Brain pericyte (primary cell): ENCODE results near the gene PATJ.
"Not testable (repeated sequence)": the region's sequence is repeated elsewhere in the genome, so short reads cannot be mapped to it uniquely, and the experiment has no call there.

ENCODE experiments used
- DNase-seq: peaks from one replicate; pipeline ENCODE4 v3.0.0-alpha.2; 2012; ENCODE audit warnings: low read depth, low spot score

PATJ gene

DNA sequence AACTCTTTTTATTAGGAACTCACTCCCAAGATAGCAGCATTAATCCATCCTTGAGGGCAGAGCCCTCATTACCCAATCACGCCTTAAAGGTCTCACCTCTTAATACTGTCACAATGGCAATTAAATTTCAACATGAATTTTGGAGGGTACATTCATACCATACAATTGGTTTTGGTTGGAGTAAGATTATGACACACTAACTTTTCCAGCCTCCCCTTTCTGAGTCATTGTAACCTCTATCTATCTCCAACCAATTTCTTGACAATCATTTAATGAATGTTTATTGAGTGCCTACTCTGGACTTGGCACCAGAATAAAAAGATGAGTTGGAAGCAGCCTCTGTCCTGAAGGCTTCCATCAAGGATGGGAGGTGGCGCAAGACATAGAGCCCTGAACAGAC, 358.2 kb downstream of the PATJ start:
- no peak for DNase-seq

DNA sequence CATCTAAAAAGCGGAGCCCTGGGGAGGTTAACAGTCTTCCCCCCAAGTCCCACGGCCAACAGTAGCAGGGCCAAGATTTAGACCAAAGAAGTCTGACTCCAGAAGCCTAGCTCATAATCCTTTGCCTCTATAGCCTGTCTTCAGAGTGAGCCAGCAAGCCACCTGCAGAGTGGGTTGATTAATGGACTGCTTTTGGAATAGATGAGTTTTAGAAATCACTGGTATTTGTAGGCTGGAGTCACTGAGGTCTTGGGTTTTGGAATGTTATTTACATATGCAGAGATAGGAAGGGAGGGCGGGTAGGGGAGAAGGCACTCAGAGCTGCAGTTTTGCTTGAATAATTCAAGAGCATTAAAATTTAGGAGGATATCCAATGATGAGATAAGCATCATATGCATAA, 361.6 kb downstream of the PATJ start:
- DNase-seq, result no peak

DNA sequence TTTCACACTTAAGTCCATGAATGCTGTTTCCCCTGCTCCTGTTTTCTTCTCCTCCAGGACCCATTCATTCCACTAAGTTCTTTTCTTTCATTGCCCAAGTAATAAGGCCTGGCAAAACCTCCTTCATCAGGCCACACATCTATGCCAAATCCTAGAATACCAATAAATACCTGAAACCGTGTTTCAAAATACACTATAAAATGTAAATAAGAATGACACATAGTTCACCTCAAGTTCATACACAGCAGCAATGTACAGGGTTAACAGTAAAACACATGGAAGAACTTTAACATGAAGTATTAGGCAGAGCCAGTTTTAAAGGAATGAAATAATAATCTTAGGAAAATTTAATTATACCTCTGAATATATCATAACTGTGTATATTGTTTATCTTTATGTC, 365.6 kb downstream of the PATJ start:
- no peak for DNase-seq

DNA sequence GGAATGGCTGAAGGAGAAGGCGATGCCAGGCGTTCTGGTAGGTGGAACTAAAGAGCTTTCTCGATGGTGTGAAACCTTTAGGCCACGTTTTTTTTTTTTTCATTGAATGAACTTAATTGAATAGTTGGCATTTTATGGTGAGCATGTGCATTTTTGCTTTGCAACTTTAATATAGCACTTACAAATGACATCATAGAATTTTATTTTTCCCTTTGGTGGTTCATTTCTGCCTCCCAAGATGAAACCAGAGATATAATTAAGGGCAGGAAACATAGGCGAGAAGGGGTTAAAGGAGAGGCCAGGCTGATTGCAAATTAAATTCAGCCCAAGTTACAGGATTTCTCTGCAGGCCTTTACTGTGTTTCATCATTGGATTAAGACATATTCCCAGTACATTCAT, 366.8 kb downstream of the PATJ start:
- DNase-seq, result no peak

DNA sequence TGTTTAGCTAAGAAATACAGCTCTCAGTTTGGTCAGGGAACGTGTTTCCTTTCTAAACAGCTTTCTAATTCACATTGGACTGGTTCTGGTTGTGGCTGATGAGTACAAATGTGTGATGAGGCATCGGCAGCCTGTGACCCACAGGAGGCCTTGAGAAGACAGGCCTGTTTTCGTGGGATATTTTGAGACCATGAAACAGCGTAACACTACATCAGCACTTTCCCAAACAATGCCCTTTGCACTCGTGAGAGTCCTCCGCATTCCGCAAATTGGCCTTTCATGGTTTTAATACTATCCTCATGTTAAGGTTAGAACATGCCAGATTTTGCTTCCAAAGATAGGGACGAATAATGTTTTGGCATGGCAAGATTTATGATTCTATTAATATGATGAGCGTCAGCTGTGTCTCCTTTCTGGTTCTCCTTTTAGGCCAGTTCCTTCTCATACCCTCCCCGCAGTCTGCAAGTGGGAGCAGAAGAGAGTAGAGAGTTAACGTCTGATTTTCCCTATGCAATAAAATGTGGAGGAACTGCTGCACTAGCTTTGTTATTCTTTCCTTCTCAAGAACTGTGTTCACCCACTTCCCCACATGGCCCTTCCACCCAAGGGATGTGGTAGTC, 368.0 kb downstream of the PATJ start:
- DNase-seq, result peak; percentile 24

DNA sequence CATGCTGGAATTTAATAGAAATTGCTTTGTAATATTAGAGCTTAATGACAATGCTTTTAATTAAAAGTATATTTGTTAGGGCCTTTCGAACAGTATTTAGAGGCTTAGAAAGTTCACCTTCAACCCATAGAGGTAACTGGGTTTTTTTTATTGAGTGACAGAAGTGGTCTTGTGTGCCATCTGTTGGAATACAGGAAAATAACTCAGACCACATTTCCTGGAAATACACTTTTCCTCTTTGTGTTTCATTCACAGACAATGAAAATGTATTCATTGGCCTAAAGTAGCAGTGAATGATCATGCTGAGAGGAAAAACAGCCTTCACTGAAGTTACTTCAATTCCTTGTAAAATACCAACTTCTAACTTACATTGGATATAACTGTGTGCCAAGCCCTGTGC, 368.8 kb downstream of the PATJ start:
- DNase-seq, result no peak

DNA sequence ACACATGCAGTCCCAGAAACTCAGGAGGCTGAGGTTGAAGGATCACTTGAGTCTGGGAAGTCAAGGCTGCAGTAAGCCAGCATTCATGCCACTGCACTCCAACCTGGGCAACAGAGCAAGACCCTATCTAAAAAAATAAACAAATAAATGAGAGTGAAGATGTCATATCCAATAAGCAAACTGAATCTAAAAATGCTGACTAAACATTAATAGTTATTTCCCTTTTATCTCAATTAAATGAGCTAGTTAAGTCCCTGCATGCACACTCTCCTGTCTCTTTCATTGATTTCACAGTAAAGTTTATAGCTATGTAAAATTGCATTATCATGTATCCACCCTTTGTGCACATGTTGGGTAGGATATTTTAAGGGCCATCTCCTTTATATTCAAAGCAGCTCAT, 371.2 kb downstream of the PATJ start:
- no peak for DNase-seq

- no peak for DNase-seq
These were observed 374.9 kb downstream of the PATJ start for GRCh38 chr1:62117018-62117750.

- no peak for DNase-seq
These were observed 384.5 kb downstream of the PATJ start for GRCh38 chr1:62126579-62127290.

DNA sequence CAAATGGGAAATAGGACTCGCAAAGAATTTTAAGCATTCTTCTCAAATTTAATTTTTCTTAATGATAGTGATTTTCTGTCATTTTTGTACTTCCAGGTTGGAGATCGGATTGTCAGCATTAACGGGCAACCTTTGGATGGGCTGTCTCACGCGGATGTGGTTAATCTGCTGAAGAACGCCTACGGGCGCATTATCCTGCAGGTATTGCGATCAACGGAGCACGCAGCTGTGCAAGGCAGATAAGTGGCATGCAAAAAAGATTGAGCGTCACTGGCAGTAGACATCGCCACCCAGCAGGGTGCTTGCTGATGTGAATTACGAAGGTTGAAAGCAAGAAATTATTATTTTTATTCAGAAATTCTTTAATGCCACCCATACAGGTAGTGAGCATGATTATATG, 386.5 kb downstream of the PATJ start:
- DNase-seq, result no peak

- DNase-seq, result no peak
These were observed 388.9 kb downstream of the PATJ start for GRCh38 chr1:62131093-62131725.

DNA sequence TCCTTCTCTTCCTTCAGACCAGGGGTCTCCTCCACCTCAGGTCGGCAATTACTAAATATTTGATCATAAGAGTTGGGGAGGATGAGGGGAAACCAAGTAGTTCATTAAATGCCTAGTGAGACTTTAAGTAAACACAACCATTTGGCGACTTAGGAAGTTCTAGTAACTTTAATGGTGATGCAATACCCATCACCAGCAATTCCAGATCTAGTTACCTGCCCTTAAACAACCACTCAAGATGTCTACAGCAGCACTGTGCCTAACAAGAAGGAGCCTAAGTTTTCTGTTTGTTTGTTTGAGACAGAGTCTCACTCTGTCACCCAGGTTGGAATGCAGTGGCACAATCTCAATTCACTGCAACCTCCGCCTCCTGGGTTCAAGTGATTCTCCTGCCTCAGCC, 395.7 kb downstream of the PATJ start:
- DNase-seq, result no peak

GRCh38 chr1:62139410-62139809, 397.1 kb downstream of the PATJ start:
- DNase-seq, result no peak

DNA sequence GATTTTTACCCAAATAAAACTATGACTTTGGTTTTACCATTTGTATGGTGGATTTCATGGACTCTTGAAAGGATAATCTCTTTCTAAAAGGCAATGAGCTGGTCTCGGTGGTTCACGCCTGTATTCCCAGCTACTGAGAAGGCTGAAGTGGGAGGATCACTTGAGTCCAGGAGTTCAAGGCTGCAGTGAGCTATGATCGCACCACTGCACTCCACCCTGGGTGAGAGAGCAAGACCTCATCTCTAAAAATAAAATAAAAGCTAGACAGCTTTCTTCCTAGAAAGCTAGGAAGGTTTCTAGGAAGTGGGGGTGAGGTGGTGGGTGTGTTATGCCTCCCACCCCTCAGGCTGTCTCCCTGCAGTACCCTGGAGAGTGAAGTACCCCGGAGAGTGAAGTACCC, 398.4 kb downstream of the PATJ start:
- no peak for DNase-seq

DNA sequence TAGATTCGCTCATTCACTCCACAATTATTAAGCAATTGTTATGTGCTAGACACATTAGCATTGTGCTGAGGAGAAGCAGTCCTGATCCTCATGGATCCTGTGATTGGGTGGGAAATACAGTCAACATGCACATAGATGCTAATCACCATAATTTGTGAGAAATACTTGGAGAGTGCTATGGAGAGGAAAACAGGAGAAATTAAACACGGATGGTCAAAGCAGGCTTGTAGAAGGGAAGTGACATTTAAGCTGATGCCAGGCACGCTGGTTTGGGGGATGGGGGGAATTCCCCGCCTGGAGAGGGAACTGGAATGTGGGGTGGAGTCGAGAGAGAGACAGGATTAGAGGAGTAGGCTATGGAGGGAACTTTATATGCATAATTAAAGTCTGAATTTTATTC, 400.2 kb downstream of the PATJ start:
- no peak for DNase-seq

DNA sequence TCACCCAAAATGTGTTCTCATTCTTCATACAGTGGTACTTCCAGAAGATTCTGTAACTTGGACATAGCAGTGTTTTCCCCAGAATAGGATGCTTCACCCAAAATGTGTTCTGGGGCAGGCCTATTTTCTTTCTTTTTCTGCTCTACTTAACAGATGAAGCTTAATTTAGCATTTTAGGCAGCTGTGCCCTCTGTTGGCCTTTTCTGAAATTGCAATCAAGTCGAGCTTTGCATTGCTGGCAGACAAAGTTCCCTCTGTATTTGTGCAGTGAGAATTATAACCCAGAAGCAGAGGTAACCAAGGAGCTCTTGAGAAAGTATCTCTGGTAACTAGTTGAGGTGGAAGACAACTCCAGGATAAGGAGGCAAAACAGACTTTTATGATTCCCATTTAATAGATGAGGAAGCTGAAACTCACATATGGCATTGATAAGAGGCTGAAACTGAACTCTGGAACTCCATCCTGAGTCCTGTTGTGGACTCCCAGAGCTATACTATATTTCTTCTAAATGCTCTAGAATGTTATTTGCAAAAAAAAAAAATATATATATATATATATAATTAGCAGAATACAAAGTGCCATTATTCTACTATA, 402.1 kb downstream of the PATJ start:
- DNase-seq, result peak; percentile 17

GRCh38 chr1:62159940-62160348, 417.7 kb downstream of the PATJ start:
- DNase-seq, result no peak

- DNase-seq, result no peak
These were observed 419.4 kb downstream of the PATJ start for GRCh38 chr1:62161711-62162110.

DNA sequence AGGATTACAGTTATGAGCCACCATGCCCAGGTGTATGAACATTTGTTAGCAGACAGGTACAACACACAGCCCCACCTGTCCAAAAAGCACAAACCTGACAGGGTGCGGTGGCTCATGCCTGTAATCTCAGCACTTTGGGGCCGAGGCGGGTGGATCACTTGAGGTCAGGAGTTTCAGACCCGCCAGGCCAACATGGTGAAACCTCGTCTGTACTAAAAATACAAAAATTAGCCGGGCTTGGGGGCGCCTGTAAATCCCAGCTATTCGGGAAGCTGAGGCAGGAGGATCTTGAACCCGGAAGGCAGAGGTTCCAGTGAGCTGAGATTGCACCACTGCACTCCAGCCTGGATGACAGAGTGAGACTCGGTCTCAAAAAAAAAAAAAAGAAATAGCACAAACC, 428.1 kb downstream of the PATJ start:
- DNase-seq, result not testable (repeated sequence)

DNA sequence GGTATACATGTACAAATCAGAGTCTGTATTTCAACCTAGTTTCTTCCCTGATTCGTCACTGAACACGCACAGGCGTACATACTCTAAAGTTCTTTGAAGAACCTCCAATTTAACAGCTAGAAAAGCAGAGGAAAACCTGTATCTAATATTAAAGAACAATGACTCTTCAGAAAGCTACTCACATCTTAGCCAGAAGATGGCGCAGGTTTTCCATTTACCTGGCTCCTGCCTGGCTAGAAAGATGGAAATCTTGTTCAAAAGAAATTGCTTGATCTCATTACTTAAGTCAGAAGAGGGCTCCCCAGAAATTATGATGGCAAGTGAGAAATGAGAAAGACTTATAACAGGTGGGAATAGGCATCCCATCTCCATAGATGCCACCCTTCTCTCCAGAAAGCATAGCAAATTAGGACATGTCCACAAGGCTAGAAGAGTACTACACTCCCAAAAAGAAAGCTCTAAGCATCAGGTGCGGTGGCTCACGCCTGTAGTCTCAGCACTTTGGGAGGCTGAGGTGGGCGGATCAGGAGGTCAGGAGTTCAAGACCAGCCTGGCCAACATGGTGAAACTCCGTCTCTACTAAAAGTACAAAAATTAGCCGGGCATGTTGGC, 433.4 kb downstream of the PATJ start:
- no peak for DNase-seq

DNA sequence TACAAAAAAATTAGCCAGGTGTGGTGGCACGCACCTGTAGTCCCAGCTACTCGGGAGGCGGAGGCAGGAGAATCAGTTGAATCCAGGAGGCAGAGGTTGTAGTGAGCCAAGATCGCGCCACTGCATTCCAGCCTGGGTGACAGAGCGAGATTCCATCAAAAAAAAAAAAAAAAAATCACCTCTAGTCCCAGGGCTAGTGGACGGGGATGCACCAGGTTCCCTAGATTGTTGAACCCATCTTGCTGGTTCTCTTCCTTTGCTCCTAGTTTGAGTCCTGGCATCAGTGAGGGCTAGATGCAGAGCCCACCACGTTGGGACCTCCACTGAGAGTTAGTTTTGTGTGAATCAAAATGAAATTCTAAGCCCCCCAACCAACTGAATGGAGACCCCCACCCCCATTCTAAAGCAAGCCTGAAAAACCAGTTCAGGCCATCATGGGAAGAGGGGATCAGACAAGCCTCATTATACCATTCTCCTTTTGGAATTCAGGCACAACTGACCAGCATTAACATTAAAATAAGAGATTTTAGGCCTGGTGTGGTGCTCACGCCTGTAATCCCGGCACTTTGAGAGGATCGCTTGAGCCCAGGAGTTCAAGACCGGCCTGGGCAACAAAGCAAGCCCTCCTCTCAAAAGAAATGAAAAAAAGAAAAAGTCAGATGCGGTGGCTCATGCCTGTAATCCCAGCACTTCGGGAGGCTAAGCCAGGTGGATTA, 434.5 kb downstream of the PATJ start:
- DNase-seq, result no peak
